Keratinocyte (primary cell): Measurements from ENCODE around the gene PPIG. TPM values are rescaled to one million over a fixed set of nuclear protein-coding genes. Genes with fewer than 3 reads are reported as not detected.
"Not testable (repeated sequence)": the region's sequence is repeated elsewhere in the genome, so short reads cannot be mapped to it uniquely, and the experiment has no call there.

Experiments used
- DNase-seq: peaks from one replicate; pipeline ENCODE4 v3.0.0-alpha.2; 2011; ENCODE audit warnings: low read depth, missing footprints, low spot score
- FAIRE-seq: peaks from 2 replicates; lab custom pipeline; 2011; peaks lifted over from hg19 to GRCh38; lab: Jason Lieb, UNC
- H2AFZ ChIP-seq: 2 replicates; pipeline ENCODE4 v1.6.0; 2012; ENCODE audit warnings: low read length, control low read depth, inconsistent platforms; ENCODE audit not compliant: control insufficient read depth
- H3K27ac ChIP-seq: 2 replicates; pipeline ENCODE4 v1.5.1; 2011; ENCODE audit warnings: low read length; ENCODE audit not compliant: control insufficient read depth, insufficient read depth
- H3K27me3 ChIP-seq: 3 replicates; pipeline ENCODE4 v1.6.0; 2011; ENCODE audit warnings: low read length; ENCODE audit not compliant: control insufficient read depth, insufficient read depth; ENCODE audit errors: extremely low read depth
- H3K36me3 ChIP-seq, 2 experiments: 2 replicates in 1 of 2; 3 replicates in 1 of 2; pipeline ENCODE4 v1.5.1; 2011; ENCODE audit warnings: low read length in 2 of 2, mild to moderate bottlenecking in 1 of 2; ENCODE audit not compliant: control insufficient read depth in 2 of 2, insufficient read depth in 2 of 2; ENCODE audit errors: extremely low read depth in 1 of 2
- H3K4me1 ChIP-seq: 3 replicates; pipeline ENCODE4 v1.5.1; 2011; ENCODE audit warnings: low read length; ENCODE audit not compliant: control insufficient read depth, insufficient read depth; ENCODE audit errors: extremely low read depth
- H3K4me2 ChIP-seq: 3 replicates; pipeline ENCODE4 v1.6.0; 2011; ENCODE audit warnings: low read depth, low read length; ENCODE audit not compliant: control insufficient read depth, insufficient read depth; ENCODE audit errors: extremely low read depth
- H3K4me3 ChIP-seq, 3 experiments: fragments of 200-600 bp in 1 of 3; sonication (generic) in 1 of 3; 2 replicates in 2 of 3; 3 replicates in 1 of 3; pipeline ENCODE4 v1.5.1; 2011 to 2016; ENCODE audit warnings: low read length in 3 of 3, mild to moderate bottlenecking in 3 of 3, control low read depth in 2 of 3, inconsistent platforms in 1 of 3, low read depth in 1 of 3, mixed read lengths in 1 of 3, mixed run types in 1 of 3, moderate library complexity in 1 of 3; ENCODE audit not compliant: control insufficient read depth in 2 of 3, insufficient read depth in 2 of 3; ENCODE audit errors: extremely low read depth in 1 of 3
- H3K79me2 ChIP-seq: 2 replicates; pipeline ENCODE4 v1.6.0; 2012; ENCODE audit warnings: low read length; ENCODE audit not compliant: control insufficient read depth, insufficient read depth
- H3K9ac ChIP-seq: 3 replicates; pipeline ENCODE4 v1.6.0; 2011; ENCODE audit warnings: low read length; ENCODE audit not compliant: control insufficient read depth, insufficient read depth; ENCODE audit errors: extremely low read depth
- H3K9me1 ChIP-seq: 3 replicates; pipeline ENCODE4 v1.6.0; 2011; ENCODE audit warnings: low read length; ENCODE audit not compliant: control insufficient read depth, insufficient read depth; ENCODE audit errors: extremely low read depth
- H3K9me3 ChIP-seq: 2 replicates; pipeline ENCODE4 v1.5.1; 2012; ENCODE audit warnings: low read depth, low read length; ENCODE audit not compliant: control insufficient read depth
- H4K20me1 ChIP-seq: 3 replicates; pipeline ENCODE4 v1.6.0; 2011; ENCODE audit warnings: low read length; ENCODE audit not compliant: control insufficient read depth, insufficient read depth; ENCODE audit errors: extremely low read depth
- EZH2 ChIP-seq: IDR thresholded peaks from one replicate; pipeline ENCODE4 v1.6.1; 2012; ENCODE audit warnings: inconsistent platforms, mild to moderate bottlenecking, low read length, moderate library complexity
- dilution Hi-C: fragments of 300-500 bp; cut with MboI; formaldehyde crosslinking; loops from one replicate; pipeline ENCODE4 v1.7.0; 2020; ENCODE audit warnings: low sequenced_read_pairs; ENCODE audit not compliant: extremely low pct_ligation_motif_present
- polyA plus RNA-seq, 5 experiments: library from polyadenylated mRNA; depleted of rRNA in 3 of 5; stranded (reverse) in 3 of 5; stranded (forward) in 1 of 5; unstranded in 1 of 5; fragments of >200 nt; gene quantifications; 1 replicate in 1 of 5; 2 replicates in 3 of 5; 3 replicates in 1 of 5; pipeline versions ENCODE4 v1.2.1 to v1.2.3, GENCODE V29; 2011 to 2012; ENCODE audit warnings: missing spikeins in 2 of 5, low read depth in 1 of 5, low replicate concordance in 1 of 5
- TF ChIP-seq, protein P1 (sequence below), 3 experiments: IDR thresholded peaks in 1 of 3; conservative IDR thresholded peaks in 1 of 3; optimal IDR thresholded peaks in 1 of 3; 2 replicates in 2 of 3; 3 replicates in 1 of 3; pipeline versions ENCODE3 to v1.5.1; 2011; ENCODE audit warnings: low read length in 3 of 3, mild to moderate bottlenecking in 3 of 3, moderate library complexity in 2 of 3, control low read depth in 1 of 3, inconsistent platforms in 1 of 3; ENCODE audit not compliant: insufficient read depth in 2 of 3; ENCODE audit errors: extremely low read depth in 1 of 3

PPIG gene
- polyA plus RNA-seq, 1 donor (not counting 4 experiments of a cell fraction or from before 2014, with no cell fraction given) = 37.4 TPM

DNA sequence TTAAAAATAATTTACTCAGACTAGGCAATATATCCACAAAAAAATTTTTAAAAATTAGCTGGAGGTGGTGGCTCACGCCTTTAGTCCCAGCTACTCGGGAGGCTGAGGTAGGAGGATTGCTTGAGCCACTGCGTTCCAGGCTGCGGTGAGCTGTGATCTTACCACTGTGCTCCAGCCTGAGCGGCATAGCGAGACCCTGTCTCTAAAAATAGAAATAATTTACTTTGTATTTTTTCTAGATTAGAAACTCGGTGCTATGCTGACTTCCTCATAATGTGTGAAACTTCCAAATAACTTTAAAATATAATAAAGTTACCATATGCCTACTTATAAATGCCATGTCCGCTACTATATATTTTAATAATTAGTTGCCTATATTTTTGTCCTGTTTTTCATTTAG lies 6.7 kb downstream of the PPIG start:
- Histone ChIP-seq H3K79me2 (peaks cover 95% of the 10 kb centered on the region), H3K27ac (no peak overlapping the region), H3K36me3 (no peaks in the 10 kb centered on the region), H3K4me3 (no peak overlapping the region), H3K4me1 (peaks cover 8% of the 10 kb centered on the region), H3K27me3 (no peaks in the 10 kb centered on the region), H3K4me2 (no peak overlapping the region), H3K9me1 (no peaks in the 10 kb centered on the region), H4K20me1 (peaks cover 4% of the 10 kb centered on the region), H3K9ac (no peak overlapping the region), H2AFZ (no peak overlapping the region), H3K9me3 (no peaks in the 10 kb centered on the region)
- DNase-seq (no peak), FAIRE-seq (no peak)
- no peak for TF ChIP-seq EZH2
- dilution Hi-C loops = no loop called here

DNA sequence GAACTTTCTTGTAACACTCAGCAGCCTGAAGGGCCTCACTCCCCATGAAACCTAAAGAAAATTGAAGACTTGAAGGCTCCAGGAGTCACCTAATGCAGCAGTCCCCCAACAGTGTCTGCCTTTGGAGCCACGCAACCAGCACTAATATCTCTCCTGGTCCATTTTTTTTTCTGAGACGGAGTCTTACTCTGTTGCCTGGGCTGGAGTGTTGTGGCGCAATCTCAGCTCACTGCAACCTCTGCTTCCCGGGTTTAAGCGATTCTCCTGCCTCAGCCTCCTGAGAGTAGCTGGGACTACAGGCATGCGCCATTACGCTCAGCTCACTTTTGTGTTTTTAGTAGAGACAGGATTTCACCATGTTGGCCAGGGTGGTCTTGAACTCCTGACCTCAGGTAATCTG lies 12.4 kb downstream of the PPIG start:
- FAIRE-seq, DNase-seq, H3K27me3 ChIP-seq, dilution Hi-C loops, H3K9ac ChIP-seq, H3K4me1 ChIP-seq, H3K4me2 ChIP-seq, H3K36me3 ChIP-seq, H3K27ac ChIP-seq, H3K9me3 ChIP-seq, H2AFZ ChIP-seq, H3K9me1 ChIP-seq, H4K20me1 ChIP-seq, H3K4me3 ChIP-seq: not testable (repeated sequence)
- H3K79me2 ChIP-seq = peaks cover 91% of the 10 kb centered on the region

DNA sequence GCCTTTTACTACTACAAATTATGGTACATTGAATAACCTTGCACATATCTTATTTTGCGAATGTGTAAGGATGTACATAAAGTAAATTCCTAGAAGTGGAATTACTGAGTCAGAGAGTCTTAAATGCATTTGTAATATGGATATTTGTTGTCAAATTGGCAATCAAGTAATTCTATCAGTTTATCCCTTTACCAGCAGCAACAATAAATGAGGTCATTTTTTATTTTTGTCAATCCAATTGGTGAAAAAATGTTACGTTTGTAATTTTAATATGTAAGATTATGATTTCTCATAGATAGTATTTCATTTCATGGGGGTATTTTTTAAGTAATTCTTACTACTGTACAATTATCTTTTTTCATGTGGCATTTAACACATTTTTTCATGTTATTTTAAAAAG lies 14.8 kb downstream of the PPIG start:
- Histone ChIP-seq H3K4me1 (no peaks in the 10 kb centered on the region), H3K9ac (no peak overlapping the region), H3K27me3 (no peaks in the 10 kb centered on the region), H3K9me3 (no peaks in the 10 kb centered on the region), H4K20me1 (peaks cover 7% of the 10 kb centered on the region), H3K36me3 (no peaks in the 10 kb centered on the region), H3K27ac (no peak overlapping the region), H3K4me3 (no peak overlapping the region), H3K79me2 (peaks cover 83% of the 10 kb centered on the region), H3K4me2 (no peak overlapping the region), H2AFZ (no peak overlapping the region), H3K9me1 (no peaks in the 10 kb centered on the region)
- no peak for FAIRE-seq
- no peak for TF ChIP-seq EZH2
- TF ChIP-seq, protein P1, sequence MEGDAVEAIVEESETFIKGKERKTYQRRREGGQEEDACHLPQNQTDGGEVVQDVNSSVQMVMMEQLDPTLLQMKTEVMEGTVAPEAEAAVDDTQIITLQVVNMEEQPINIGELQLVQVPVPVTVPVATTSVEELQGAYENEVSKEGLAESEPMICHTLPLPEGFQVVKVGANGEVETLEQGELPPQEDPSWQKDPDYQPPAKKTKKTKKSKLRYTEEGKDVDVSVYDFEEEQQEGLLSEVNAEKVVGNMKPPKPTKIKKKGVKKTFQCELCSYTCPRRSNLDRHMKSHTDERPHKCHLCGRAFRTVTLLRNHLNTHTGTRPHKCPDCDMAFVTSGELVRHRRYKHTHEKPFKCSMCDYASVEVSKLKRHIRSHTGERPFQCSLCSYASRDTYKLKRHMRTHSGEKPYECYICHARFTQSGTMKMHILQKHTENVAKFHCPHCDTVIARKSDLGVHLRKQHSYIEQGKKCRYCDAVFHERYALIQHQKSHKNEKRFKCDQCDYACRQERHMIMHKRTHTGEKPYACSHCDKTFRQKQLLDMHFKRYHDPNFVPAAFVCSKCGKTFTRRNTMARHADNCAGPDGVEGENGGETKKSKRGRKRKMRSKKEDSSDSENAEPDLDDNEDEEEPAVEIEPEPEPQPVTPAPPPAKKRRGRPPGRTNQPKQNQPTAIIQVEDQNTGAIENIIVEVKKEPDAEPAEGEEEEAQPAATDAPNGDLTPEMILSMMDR (optimal IDR thresholded peaks at IDR 0.05 in 1 of 3, IDR thresholded peaks at IDR 0.05 in 1 of 3, conservative IDR thresholded peaks at IDR 0.05 in 1 of 3; ENCODE audit: extremely low read depth in 1 of 3, insufficient read depth in 2 of 3, low read length in 3 of 3) = no peak
- no peak for DNase-seq
- dilution Hi-C loops = no loop called here
